Upper lobe of right lung (tissue), 1 donor: ENCODE data around the gene UNK. TPM values are rescaled to one million over a fixed set of nuclear protein-coding genes. Genes with fewer than 3 reads are reported as not detected.
A peak's percentile ranks its signal among the peaks of the same experiment; 100 is the strongest.

ENCODE experiments used
- ATAC-seq: fragments of 200-7000 bp; cut with Tn5 transposase; one replicate; pipeline ENCODE4 v1.9.1; 2020; ENCODE audit warnings: mild to moderate bottlenecking, moderate library complexity
- DNase-seq: peaks from one replicate; pipeline ENCODE4 v3.0.0-alpha.2; 2020
- H3K27ac ChIP-seq: fragments of 200-600 bp; one replicate; pipeline ENCODE4 v1.8.0; 2022
- H3K27me3 ChIP-seq: fragments of 200-600 bp; one replicate; pipeline ENCODE4 v1.8.0; 2022; ENCODE audit warnings: mild to moderate bottlenecking
- H3K36me3 ChIP-seq: fragments of 200-600 bp; one replicate; pipeline ENCODE4 v1.8.0; 2022
- H3K4me1 ChIP-seq: fragments of 200-600 bp; one replicate; pipeline ENCODE4 v1.8.0; 2022
- H3K4me3 ChIP-seq: fragments of 200-600 bp; one replicate; pipeline ENCODE4 v1.8.0; 2022; ENCODE audit warnings: mild to moderate bottlenecking
- H3K9me3 ChIP-seq: fragments of 200-600 bp; one replicate; pipeline ENCODE4 v1.8.0; 2022
- intact Hi-C: fragments of 100-400 bp; cut with DNase I; formaldehyde crosslinking; loops from one replicate; pipeline ENCODE4 v1.11.0; 2022
- microRNA-seq: library from miRNA; unstranded; fragments of <30 nt; microRNA quantifications from one replicate; pipeline ENCODE4 v1.2.0, GENCODE V29; 2020; ENCODE audit warnings: borderline microRNAs expressed
- total RNA-seq: library from RNA; stranded (reverse); fragmentation: NEBNext Ultra II Directional; extraction: Animal tissue kit (Norgen Biotek cat#: 25700); gene quantifications from one replicate; pipeline ENCODE4 v1.2.1, GENCODE V29; 2021
- TF ChIP-seq, protein P1 (sequence below): fragments of 200-600 bp; IDR thresholded peaks from one replicate; pipeline ENCODE4 v1.8.0; 2022; ENCODE audit warnings: antibody characterized with exemption
- donor health status: DM: no; HTN: yes; CAD: no; lungs with severe emphysema.

UNK gene
- total RNA-seq, 1 donor from 2014 or later = 27.1 TPM

DNA sequence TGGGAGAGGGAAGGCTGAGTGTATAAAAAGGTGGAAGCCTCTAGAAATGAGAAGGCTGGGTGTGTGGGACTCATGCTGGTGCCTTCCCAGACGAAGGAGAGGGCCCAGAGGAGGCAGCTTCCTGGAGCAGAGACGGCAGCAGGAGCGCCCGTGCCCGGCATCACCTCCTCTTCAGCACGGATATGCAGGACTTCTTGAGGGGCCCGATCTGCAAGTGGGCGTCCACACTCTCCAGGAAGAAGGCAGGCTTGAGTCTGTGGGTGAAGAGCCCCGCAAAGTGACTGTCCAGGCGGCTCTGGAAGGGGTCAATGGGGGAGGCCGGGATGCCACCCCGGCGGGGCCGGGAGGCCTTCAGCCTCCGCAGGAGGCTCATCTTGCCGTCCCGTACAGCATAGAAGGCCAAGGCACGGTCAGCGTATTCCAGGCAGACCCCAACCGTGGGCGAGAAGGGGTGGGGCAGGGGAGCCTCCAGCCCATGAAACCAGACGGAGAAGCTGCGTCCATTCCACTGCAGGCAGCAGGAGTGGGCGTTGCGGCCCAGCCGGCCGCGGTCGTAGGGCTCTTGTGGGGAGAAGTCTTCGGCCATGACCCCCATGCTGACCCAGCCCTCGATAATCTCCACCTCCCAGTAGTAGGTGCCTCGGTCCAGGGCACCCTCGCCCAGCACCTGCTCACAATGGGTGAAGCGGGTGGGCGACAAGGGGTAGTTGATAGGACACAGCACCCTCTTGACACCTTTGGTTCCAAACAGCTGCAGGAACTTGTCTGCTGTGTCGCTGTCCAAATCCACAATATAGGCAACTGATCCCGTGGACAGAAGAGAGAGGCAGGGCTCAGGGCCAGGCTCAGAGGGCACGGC lies 89.9 kb downstream of the UNK start:
- TF ChIP-seq, protein P1, sequence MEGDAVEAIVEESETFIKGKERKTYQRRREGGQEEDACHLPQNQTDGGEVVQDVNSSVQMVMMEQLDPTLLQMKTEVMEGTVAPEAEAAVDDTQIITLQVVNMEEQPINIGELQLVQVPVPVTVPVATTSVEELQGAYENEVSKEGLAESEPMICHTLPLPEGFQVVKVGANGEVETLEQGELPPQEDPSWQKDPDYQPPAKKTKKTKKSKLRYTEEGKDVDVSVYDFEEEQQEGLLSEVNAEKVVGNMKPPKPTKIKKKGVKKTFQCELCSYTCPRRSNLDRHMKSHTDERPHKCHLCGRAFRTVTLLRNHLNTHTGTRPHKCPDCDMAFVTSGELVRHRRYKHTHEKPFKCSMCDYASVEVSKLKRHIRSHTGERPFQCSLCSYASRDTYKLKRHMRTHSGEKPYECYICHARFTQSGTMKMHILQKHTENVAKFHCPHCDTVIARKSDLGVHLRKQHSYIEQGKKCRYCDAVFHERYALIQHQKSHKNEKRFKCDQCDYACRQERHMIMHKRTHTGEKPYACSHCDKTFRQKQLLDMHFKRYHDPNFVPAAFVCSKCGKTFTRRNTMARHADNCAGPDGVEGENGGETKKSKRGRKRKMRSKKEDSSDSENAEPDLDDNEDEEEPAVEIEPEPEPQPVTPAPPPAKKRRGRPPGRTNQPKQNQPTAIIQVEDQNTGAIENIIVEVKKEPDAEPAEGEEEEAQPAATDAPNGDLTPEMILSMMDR = no peak

More for the DNA sequence above, 89.9 kb downstream of the UNK start:
- ATAC-seq (no peak), DNase-seq (no peak)
- H3K4me1 ChIP-seq = peaks cover 54% of the 10 kb centered on the region
- intact Hi-C loops = no loop called here
- no peak overlapping the region for H3K4me3 ChIP-seq
- H3K27ac ChIP-seq = peak overlapping the region; percentile 91
- no peaks in the 10 kb centered on the region for H3K27me3 ChIP-seq
- no peaks in the 10 kb centered on the region for H3K9me3 ChIP-seq
- H3K36me3 ChIP-seq = peaks cover 22% of the 10 kb centered on the region

Small RNAs within 50 kb of the gene (microRNA-seq; reads per million reads assigned to microRNA genes)
- gene MIR4738 = not detected

Other genes starting within 250 kb of the UNK start
- 193 TPM for gene MYO15B, start 197.0 kb upstream of the UNK start, total RNA-seq
- gene SMIM5, start 151.4 kb upstream of the UNK start, total RNA-seq = 0.84 TPM
- gene RECQL5, start 117.7 kb upstream of the UNK start, total RNA-seq = 43.1 TPM
- 71.4 TPM for gene SAP30BP, start 117.5 kb upstream of the UNK start, total RNA-seq
- gene ITGB4, start 63.3 kb upstream of the UNK start, total RNA-seq = 82.2 TPM
- 31.6 TPM for gene GALK1, start 19.6 kb upstream of the UNK start, total RNA-seq
- 145 TPM for gene UNC13D, start 59.6 kb downstream of the UNK start, total RNA-seq
- gene WBP2, start 70.5 kb downstream of the UNK start, total RNA-seq = 156 TPM
- gene TRIM47, start 93.8 kb downstream of the UNK start, total RNA-seq = 31.0 TPM
- 28.7 TPM for gene TRIM65, start 112.1 kb downstream of the UNK start, total RNA-seq
- 85.5 TPM for gene MRPL38, start 120.1 kb downstream of the UNK start, total RNA-seq
- 11.3 TPM for gene FBF1, start 156.2 kb downstream of the UNK start, total RNA-seq
- 75.2 TPM for gene ACOX1, start 194.4 kb downstream of the UNK start, total RNA-seq
- 10.9 TPM for gene TEN1, start 194.4 kb downstream of the UNK start, total RNA-seq
- gene CDK3, start 216.0 kb downstream of the UNK start, total RNA-seq = 9.6 TPM
- 46.8 TPM for gene EVPL, start 242.5 kb downstream of the UNK start, total RNA-seq